ENCODE measurements around the gene PIP5KL1.
A peak's percentile ranks its signal among the peaks of the same experiment; 100 is the strongest.

GRCh38 chr9:127930231-127931091 lies at the start of gene PIP5KL1:
- TF ChIP-seq, protein P1, sequence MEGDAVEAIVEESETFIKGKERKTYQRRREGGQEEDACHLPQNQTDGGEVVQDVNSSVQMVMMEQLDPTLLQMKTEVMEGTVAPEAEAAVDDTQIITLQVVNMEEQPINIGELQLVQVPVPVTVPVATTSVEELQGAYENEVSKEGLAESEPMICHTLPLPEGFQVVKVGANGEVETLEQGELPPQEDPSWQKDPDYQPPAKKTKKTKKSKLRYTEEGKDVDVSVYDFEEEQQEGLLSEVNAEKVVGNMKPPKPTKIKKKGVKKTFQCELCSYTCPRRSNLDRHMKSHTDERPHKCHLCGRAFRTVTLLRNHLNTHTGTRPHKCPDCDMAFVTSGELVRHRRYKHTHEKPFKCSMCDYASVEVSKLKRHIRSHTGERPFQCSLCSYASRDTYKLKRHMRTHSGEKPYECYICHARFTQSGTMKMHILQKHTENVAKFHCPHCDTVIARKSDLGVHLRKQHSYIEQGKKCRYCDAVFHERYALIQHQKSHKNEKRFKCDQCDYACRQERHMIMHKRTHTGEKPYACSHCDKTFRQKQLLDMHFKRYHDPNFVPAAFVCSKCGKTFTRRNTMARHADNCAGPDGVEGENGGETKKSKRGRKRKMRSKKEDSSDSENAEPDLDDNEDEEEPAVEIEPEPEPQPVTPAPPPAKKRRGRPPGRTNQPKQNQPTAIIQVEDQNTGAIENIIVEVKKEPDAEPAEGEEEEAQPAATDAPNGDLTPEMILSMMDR (IDR thresholded peaks at IDR 0.05), result no peak
- TF ChIP-seq POLR2A (IDR thresholded peaks at IDR 0.05), result peak in 1 of 4 donors; percentile 54
